ENCODE results near the gene CCDC71L.

The CCDC71L gene

GRCh38 chr7:106652909-106653308 is 8.0 kb downstream of the CCDC71L start:
- no peak overlapping the region for H3K4me3 ChIP-seq (replicated peaks; ENCODE audit: low read depth, low read length)
- no peak for DNase-seq (ENCODE audit: extremely low read depth, insufficient read length)
- H3K36me3 ChIP-seq (ENCODE audit: control insufficient read depth, insufficient read depth, low read length) = no peaks in the 10 kb centered on the region
- TF ChIP-seq CTCF (IDR thresholded peaks at IDR 0.05; ENCODE audit: insufficient read depth, low read length, poor library complexity, severe bottlenecking) = no peak
- no peaks in the 10 kb centered on the region for H3K27me3 ChIP-seq (replicated peaks; ENCODE audit: control insufficient read depth, insufficient read depth, low read length)

GRCh38 chr7:106652092-106652491 is 8.9 kb downstream of the CCDC71L start:
- no peaks in the 10 kb centered on the region for H3K27me3 ChIP-seq (replicated peaks; ENCODE audit: control insufficient read depth, insufficient read depth, low read length)
- no peaks in the 10 kb centered on the region for H3K36me3 ChIP-seq (ENCODE audit: control insufficient read depth, insufficient read depth, low read length)
- no peak overlapping the region for H3K4me3 ChIP-seq (replicated peaks; ENCODE audit: low read depth, low read length)
- no peak for DNase-seq (ENCODE audit: extremely low read depth, insufficient read length)
- TF ChIP-seq CTCF (IDR thresholded peaks at IDR 0.05; ENCODE audit: insufficient read depth, low read length, poor library complexity, severe bottlenecking) = no peak

- no peak overlapping the region for H3K4me3 ChIP-seq (replicated peaks; ENCODE audit: low read depth, low read length)
- DNase-seq (ENCODE audit: extremely low read depth, insufficient read length) = no peak
- no peak for TF ChIP-seq CTCF (IDR thresholded peaks at IDR 0.05; ENCODE audit: insufficient read depth, low read length, poor library complexity, severe bottlenecking)
- no peaks in the 10 kb centered on the region for H3K27me3 ChIP-seq (replicated peaks; ENCODE audit: control insufficient read depth, insufficient read depth, low read length)
- H3K36me3 ChIP-seq (ENCODE audit: control insufficient read depth, insufficient read depth, low read length) = no peaks in the 10 kb centered on the region
Measured at GRCh38 chr7:106646256-106646655, 14.7 kb downstream of the CCDC71L start.

- Histone ChIP-seq H3K4me3 (replicated peaks; ENCODE audit: low read depth, low read length) (no peak overlapping the region), H3K36me3 (ENCODE audit: control insufficient read depth, insufficient read depth, low read length) (no peaks in the 10 kb centered on the region), H3K27me3 (replicated peaks; ENCODE audit: control insufficient read depth, insufficient read depth, low read length) (no peaks in the 10 kb centered on the region)
- TF ChIP-seq CTCF (IDR thresholded peaks at IDR 0.05; ENCODE audit: insufficient read depth, low read length, poor library complexity, severe bottlenecking) = no peak
- DNase-seq (ENCODE audit: extremely low read depth, insufficient read length) = no peak
Measured at GRCh38 chr7:106644999-106645398, 16.0 kb downstream of the CCDC71L start.

- H3K4me3 ChIP-seq (replicated peaks; ENCODE audit: low read depth, low read length) = no peak overlapping the region
- H3K27me3 ChIP-seq (replicated peaks; ENCODE audit: control insufficient read depth, insufficient read depth, low read length) = no peaks in the 10 kb centered on the region
- TF ChIP-seq CTCF (IDR thresholded peaks at IDR 0.05; ENCODE audit: insufficient read depth, low read length, poor library complexity, severe bottlenecking) = no peak
- no peaks in the 10 kb centered on the region for H3K36me3 ChIP-seq (ENCODE audit: control insufficient read depth, insufficient read depth, low read length)
- no peak for DNase-seq (ENCODE audit: extremely low read depth, insufficient read length)
Measured at GRCh38 chr7:106643216-106644000, 17.6 kb downstream of the CCDC71L start.

Measured in GM06990 (cell line).